GM12864 (cell line): Measurements from ENCODE around the gene EDN3.

ENCODE experiments used
- DNase-seq: peaks from one replicate; pipeline ENCODE4 v3.0.0-alpha.2; 2011; ENCODE audit warnings: low read depth
- H3K4me3 ChIP-seq: 2 replicates; pipeline ENCODE4 v1.5.1; 2011; ENCODE audit warnings: mild to moderate bottlenecking, low read depth, low read length, control low read depth
- TF ChIP-seq, protein P1 (sequence below): IDR thresholded peaks from 2 replicates; pipeline ENCODE4 v1.5.1; 2011; ENCODE audit warnings: low read depth, mild to moderate bottlenecking, moderate library complexity, low read length, control low read depth, inconsistent platforms; ENCODE audit errors: missing control alignments

The EDN3 gene, protein sequence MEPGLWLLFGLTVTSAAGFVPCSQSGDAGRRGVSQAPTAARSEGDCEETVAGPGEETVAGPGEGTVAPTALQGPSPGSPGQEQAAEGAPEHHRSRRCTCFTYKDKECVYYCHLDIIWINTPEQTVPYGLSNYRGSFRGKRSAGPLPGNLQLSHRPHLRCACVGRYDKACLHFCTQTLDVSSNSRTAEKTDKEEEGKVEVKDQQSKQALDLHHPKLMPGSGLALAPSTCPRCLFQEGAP

DNA sequence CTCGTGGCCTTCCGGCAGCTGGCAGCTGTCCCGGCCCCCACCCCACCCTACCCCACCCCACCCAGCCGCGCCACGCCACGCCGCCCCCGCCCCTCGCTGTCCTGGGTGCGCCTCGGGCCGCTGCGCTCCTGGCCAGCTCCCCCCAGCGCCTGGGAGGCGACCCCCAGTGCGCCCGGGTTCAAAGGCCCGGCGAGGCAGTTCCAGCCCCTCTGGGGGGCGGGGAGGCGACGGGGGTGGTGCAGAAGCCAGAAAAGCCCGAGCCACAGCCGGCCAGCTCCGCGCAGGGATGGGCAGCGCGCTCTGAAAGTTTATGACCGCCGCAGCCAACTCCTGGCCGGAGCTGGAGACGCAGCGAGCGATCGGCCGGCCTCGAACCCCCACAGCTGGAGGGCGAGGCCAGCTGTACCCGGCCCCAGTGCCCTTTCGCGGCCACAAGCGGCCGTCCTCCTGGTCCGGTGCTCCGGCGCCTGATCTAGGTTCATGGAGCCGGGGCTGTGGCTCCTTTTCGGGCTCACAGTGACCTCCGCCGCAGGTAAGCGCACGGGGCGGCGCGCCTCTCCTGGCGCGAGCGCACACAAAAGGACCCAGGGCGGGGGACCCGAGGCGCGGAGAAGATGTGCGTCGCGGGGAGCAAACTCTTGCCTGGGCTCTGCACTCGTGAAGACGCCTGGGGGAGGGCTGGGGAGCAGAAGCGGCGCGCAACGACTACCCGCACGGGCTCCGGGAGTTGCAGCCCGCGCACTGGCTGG lies at the start of gene EDN3:
TSS of gene EDN3 (plus strand) at position 279 of the 749 bp plus-strand sequence. CDS start at position 481, 202 bp downstream.
- DNase-seq, result no peak

DNA sequence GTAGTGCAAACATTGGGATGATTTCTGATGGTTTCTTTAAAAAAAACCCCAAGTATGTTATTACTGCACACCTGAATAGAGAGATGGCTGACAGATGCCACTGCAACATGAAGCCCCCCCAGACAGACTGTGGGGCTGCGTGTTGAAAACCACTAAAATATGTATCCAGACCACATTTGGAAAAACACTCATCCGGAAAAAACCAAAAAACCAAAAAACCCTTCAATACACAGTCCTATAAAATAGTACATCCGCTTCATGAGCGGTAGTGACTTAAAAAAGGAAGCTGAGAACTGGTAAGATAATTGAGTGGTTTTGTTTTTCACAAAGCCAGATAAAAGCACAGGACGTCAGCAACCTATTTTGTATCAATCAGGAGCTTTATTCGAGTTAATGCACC lies 47.1 kb upstream of the EDN3 start:
- DNase-seq, result no peak
- no peak overlapping the region for H3K4me3 ChIP-seq
- TF ChIP-seq, protein P1, sequence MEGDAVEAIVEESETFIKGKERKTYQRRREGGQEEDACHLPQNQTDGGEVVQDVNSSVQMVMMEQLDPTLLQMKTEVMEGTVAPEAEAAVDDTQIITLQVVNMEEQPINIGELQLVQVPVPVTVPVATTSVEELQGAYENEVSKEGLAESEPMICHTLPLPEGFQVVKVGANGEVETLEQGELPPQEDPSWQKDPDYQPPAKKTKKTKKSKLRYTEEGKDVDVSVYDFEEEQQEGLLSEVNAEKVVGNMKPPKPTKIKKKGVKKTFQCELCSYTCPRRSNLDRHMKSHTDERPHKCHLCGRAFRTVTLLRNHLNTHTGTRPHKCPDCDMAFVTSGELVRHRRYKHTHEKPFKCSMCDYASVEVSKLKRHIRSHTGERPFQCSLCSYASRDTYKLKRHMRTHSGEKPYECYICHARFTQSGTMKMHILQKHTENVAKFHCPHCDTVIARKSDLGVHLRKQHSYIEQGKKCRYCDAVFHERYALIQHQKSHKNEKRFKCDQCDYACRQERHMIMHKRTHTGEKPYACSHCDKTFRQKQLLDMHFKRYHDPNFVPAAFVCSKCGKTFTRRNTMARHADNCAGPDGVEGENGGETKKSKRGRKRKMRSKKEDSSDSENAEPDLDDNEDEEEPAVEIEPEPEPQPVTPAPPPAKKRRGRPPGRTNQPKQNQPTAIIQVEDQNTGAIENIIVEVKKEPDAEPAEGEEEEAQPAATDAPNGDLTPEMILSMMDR, result no peak

More for the DNA sequence above, at the start of gene EDN3:
- H3K4me3 ChIP-seq, result no peak within 1 kb of the TSS
- TF ChIP-seq, protein P1, result no peak

DNA sequence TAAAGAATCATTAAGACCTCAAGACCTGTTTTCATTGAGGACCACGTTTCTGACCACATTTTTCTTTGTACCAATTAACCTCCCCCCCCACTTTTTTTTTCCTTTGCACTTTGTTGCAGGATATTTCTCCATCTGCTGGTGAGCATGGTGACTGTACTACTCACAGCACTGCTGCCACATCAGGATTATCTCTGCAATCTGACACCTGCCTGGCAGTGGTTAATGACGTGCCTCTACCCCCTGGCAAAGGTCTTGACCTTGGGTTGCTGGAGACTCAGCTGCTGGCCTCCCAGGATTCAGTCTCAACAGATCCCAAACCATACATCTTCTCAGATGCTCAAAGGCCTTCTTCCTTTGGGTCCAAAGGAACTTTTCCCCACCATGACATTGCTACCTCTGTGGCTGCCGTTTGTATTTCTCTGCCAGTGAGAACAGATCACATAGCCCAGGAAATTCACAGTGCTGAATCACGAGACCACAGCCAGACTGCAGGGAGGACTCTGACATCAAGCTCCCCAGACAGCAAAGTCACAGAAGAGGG lies 46.6 kb upstream of the EDN3 start:
- H3K4me3 ChIP-seq, result no peak overlapping the region
- no peak for DNase-seq
- TF ChIP-seq, protein P1, result no peak

DNA sequence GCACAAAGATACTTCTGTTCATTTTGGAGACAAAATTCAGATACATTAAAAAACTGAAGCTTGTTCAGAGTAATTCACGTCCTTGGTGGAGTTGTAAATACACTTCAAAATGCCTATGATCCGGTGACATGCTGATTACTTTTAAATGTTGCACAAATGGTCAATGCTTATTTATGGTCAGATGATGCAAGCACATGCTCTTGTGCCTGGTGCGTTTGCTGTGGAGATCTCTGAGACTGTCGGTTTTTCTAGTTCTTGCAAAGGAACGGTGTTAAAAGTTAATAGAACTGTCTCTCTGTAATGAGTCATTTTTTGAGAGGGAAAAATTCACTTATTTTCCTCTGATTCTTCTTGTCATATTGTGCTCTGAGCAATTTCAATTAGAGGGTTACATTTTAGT lies 45.2 kb upstream of the EDN3 start:
- TF ChIP-seq, protein P1, result no peak
- H3K4me3 ChIP-seq, result no peak overlapping the region
- no peak for DNase-seq

DNA sequence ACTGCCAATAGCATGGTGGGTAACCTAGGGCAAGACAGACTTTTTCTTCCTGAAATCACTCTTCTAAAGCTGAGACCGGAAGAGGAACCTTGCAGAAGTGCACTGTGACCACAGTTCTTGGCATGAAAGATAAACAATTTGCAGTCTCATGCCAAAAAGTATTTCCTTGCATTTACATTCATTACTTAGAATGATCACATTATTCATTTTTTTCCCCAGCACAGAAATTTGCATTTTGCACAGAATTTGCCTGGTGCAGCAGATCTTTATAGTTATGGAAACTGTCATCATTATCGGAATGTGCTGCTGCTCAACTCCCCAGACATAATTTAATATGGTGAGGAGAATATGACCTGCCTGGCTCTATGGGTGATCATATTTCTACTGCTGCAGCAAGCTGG lies 42.2 kb upstream of the EDN3 start:
- DNase-seq, result no peak
- no peak overlapping the region for H3K4me3 ChIP-seq
- TF ChIP-seq, protein P1, result no peak

DNA sequence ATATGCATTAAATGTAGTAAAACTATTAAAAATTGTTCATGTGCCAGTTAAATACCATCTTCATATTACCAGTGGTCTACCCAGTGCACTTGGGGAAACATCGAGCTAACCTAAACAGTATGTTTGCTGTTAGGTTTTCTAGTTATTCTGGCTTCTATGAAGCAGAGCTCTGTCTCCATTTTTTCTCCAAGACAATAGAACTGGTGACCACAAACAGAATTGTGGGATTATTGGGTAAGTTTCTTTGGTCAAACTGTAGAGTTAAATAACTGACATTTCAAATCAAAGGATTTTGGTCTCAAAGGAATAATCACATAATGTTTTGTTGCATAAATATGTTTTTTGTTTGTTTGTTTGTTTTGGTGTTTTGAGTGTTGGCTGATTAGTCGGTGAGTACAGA lies 40.5 kb upstream of the EDN3 start:
- DNase-seq, result no peak
- TF ChIP-seq, protein P1, result no peak
- no peak overlapping the region for H3K4me3 ChIP-seq

DNA sequence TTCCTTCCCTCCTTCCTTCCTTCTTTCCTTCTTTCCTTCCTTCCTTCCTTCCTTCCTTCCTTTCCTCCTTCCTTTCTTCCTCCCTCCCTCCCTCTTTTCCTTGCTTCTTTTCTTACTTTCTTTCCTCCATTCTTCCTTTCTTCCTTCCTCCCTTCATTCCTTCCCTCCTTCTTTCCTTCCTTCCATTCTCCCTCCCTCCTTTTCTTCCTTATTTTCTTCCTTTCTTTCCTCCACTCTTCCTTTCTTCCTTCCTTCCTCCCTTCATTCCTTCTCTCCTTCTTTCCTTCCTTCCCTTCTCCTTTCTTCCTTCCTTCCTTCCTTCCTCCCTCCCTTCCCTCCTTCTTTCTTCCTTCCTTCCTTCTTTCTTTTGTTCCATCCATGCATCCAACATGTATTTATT lies 35.1 kb upstream of the EDN3 start:
- DNase-seq, result no peak
- TF ChIP-seq, protein P1, result no peak
- H3K4me3 ChIP-seq, result no peak overlapping the region
